WTC11 (cell line): ENCODE data around the gene SMARCA2. TPM values are rescaled to one million over a fixed set of nuclear protein-coding genes. Genes with fewer than 3 reads are reported as not detected.

ENCODE experiments used
- ATAC-seq: fragments of 200-7000 bp; cut with Tn5 transposase; 2 replicates; pipeline ENCODE4 v1.10.0; 2021; ENCODE audit warnings: mild to moderate bottlenecking, moderate library complexity
- CTCF ChIA-PET: fragments of 300-600 bp; sonication (Branson Sonifier 250); formaldehyde crosslinking; loops from one replicate; lab custom pipeline; 2021; ENCODE audit warnings: antibody characterized with exemption; lab: Charles Lee
- POLR2A ChIA-PET: fragments of 350-600 bp; sonication (Branson Sonifier 250); formaldehyde crosslinking; loops from one replicate; lab custom pipeline; 2021; ENCODE audit warnings: antibody characterized with exemption; lab: Charles Lee
- DNase-seq: peaks from one replicate; pipeline ENCODE4 v3.0.0; 2021; ENCODE audit warnings: low spot score
- H3K27ac Mint-ChIP-seq: 2 replicates; pipeline ENCODE4 v1.8.0; 2021; ENCODE audit warnings: mixed read lengths
- H3K27me3 Mint-ChIP-seq: 2 replicates; pipeline ENCODE4 v1.8.0; 2021; ENCODE audit warnings: low read depth, mild to moderate bottlenecking, moderate library complexity, mixed read lengths
- H3K36me3 Mint-ChIP-seq: 2 replicates; pipeline ENCODE4 v1.8.0; 2021; ENCODE audit warnings: mixed read lengths
- H3K4me1 Mint-ChIP-seq: 2 replicates; pipeline ENCODE4 v1.8.0; 2022; ENCODE audit warnings: mixed read lengths
- H3K4me3 Mint-ChIP-seq: 2 replicates; pipeline ENCODE4 v1.8.0; 2021; ENCODE audit warnings: mild to moderate bottlenecking, moderate library complexity, mixed read lengths
- H3K9me3 Mint-ChIP-seq: 2 replicates; pipeline ENCODE4 v1.8.0; 2021; ENCODE audit warnings: mixed read lengths
- ELF4 ChIP-seq: sonication (generic); formaldehyde crosslinking; IDR thresholded peaks from 2 replicates; pipeline ENCODE4 v1.8.1; 2022; ENCODE audit warnings: low read depth, mild to moderate bottlenecking, moderate library complexity, missing genetic modification reagents
- EMX1 ChIP-seq: fragments of 250-450 bp; sonication (Bioruptor Pico); IDR thresholded peaks from 2 replicates; pipeline ENCODE4 v1.8.0; 2021; ENCODE audit warnings: mild to moderate bottlenecking
- ESRRA ChIP-seq: sonication (generic); formaldehyde crosslinking; IDR thresholded peaks from 2 replicates; pipeline ENCODE4 v1.8.1; 2022; ENCODE audit warnings: mild to moderate bottlenecking, missing genetic modification reagents, borderline replicate concordance
- HMGA2 ChIP-seq: fragments of 250-450 bp; sonication (Bioruptor Pico); IDR thresholded peaks from 2 replicates; pipeline ENCODE4 v1.4.0; 2021; ENCODE audit warnings: mild to moderate bottlenecking, moderate library complexity
- HMGXB4 ChIP-seq: sonication (generic); formaldehyde crosslinking; IDR thresholded peaks from 2 replicates; pipeline ENCODE4 v1.8.1; 2023; ENCODE audit warnings: mild to moderate bottlenecking, moderate library complexity, missing genetic modification reagents
- MXD4 ChIP-seq: fragments of 250-450 bp; sonication (Bioruptor Pico); IDR thresholded peaks from 2 replicates; pipeline ENCODE4 v1.8.0; 2021; ENCODE audit warnings: mild to moderate bottlenecking, moderate library complexity, borderline replicate concordance
- RORB ChIP-seq: fragments of 250-450 bp; sonication (Bioruptor Pico); IDR thresholded peaks from 2 replicates; pipeline ENCODE4 v1.9.0; 2021; ENCODE audit warnings: mild to moderate bottlenecking
- SP1 ChIP-seq: sonication (generic); formaldehyde crosslinking; conservative IDR thresholded peaks from 2 replicates; pipeline ENCODE4 v1.8.1; 2022; ENCODE audit warnings: missing genetic modification reagents
- STAT6 ChIP-seq: sonication (generic); formaldehyde crosslinking; conservative IDR thresholded peaks from 2 replicates; pipeline ENCODE4 v1.8.1; 2023; ENCODE audit warnings: mild to moderate bottlenecking, low read depth, missing genetic modification reagents, moderate library complexity
- ZMAT4 ChIP-seq: fragments of 250-450 bp; sonication (Bioruptor Pico); IDR thresholded peaks from 2 replicates; pipeline ENCODE4 v1.9.0; 2021; ENCODE audit warnings: mild to moderate bottlenecking
- ZNF121 ChIP-seq: sonication (generic); formaldehyde crosslinking; IDR thresholded peaks from 2 replicates; pipeline ENCODE4 v1.8.0; 2023; ENCODE audit warnings: missing genetic modification reagents
- ZNF138 ChIP-seq: sonication (generic); formaldehyde crosslinking; conservative IDR thresholded peaks from 2 replicates; pipeline ENCODE4 v1.8.1; 2022; ENCODE audit warnings: mild to moderate bottlenecking, moderate library complexity, missing genetic modification reagents
- ZNF232 ChIP-seq: sonication (generic); formaldehyde crosslinking; IDR thresholded peaks from 2 replicates; pipeline ENCODE4 v1.8.0; 2022; ENCODE audit warnings: mild to moderate bottlenecking, missing genetic modification reagents
- ZNF263 ChIP-seq: sonication (generic); formaldehyde crosslinking; IDR thresholded peaks from 2 replicates; pipeline ENCODE4 v1.8.1; 2022; ENCODE audit warnings: low read depth, mild to moderate bottlenecking, moderate library complexity, missing genetic modification reagents
- ZNF425 ChIP-seq: fragments of 250-450 bp; sonication (Bioruptor Pico); conservative IDR thresholded peaks from 2 replicates; pipeline ENCODE4 v1.9.0; 2021; ENCODE audit warnings: mild to moderate bottlenecking
- total RNA-seq: library from RNA; stranded (reverse); gene quantifications from 3 replicates; pipeline ENCODE4 v1.2.3, GENCODE V29; 2021
- TF ChIP-seq, protein P1 (sequence below): sonication (generic); formaldehyde crosslinking; IDR thresholded peaks from 2 replicates; pipeline ENCODE4 v1.8.0; 2022; ENCODE audit warnings: mild to moderate bottlenecking, missing genetic modification reagents
- TF ChIP-seq, protein P2 (sequence below): fragments of 250-450 bp; sonication (Bioruptor Pico); IDR thresholded peaks from 2 replicates; pipeline ENCODE4 v1.9.0; 2021; ENCODE audit warnings: mild to moderate bottlenecking, borderline replicate concordance
- TF ChIP-seq, protein P3 (sequence below): sonication (generic); formaldehyde crosslinking; conservative IDR thresholded peaks from 2 replicates; pipeline ENCODE4 v1.8.1; 2022; ENCODE audit warnings: mild to moderate bottlenecking, missing genetic modification reagents
- TF ChIP-seq, protein P4 (sequence below): sonication (generic); formaldehyde crosslinking; IDR thresholded peaks from 2 replicates; pipeline ENCODE4 v1.8.1; 2022; ENCODE audit warnings: mild to moderate bottlenecking, missing genetic modification reagents, moderate library complexity, borderline replicate concordance

Gene SMARCA2
- total RNA-seq, 1 experiment from 2014 or later, result 20.3 TPM

- Mint-ChIP-seq H3K9me3 (no peaks in the 10 kb centered on the region), H3K27me3 (no peaks in the 10 kb centered on the region), H3K4me3 (no peak overlapping the region), H3K36me3 (no peaks in the 10 kb centered on the region), H3K27ac (no peak overlapping the region), H3K4me1 (peaks cover 48% of the 10 kb centered on the region)
- no peak for DNase-seq
- CTCF ChIA-PET, result no interaction called here
- TF ChIP-seq ZNF121 (CRISPR knock-in tag) (no peak), RORB (CRISPR knock-in tag) (no peak), MXD4 (CRISPR knock-in tag) (no peak), HMGXB4 (CRISPR knock-in tag) (no peak), ZNF232 (no peak), EMX1 (CRISPR knock-in tag) (no peak), ELF4 (no peak), ZNF425 (CRISPR knock-in tag) (no peak), ZNF138 (no peak), ZMAT4 (CRISPR knock-in tag) (no peak), ZNF263 (CRISPR knock-in tag) (no peak), HMGA2 (no peak), SP1 (CRISPR knock-in tag) (no peak), ESRRA (CRISPR knock-in tag) (no peak), STAT6 (CRISPR knock-in tag) (no peak)
- TF ChIP-seq, protein P1, sequence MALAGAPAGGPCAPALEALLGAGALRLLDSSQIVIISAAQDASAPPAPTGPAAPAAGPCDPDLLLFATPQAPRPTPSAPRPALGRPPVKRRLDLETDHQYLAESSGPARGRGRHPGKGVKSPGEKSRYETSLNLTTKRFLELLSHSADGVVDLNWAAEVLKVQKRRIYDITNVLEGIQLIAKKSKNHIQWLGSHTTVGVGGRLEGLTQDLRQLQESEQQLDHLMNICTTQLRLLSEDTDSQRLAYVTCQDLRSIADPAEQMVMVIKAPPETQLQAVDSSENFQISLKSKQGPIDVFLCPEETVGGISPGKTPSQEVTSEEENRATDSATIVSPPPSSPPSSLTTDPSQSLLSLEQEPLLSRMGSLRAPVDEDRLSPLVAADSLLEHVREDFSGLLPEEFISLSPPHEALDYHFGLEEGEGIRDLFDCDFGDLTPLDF (CRISPR knock-in tag), result no peak
- TF ChIP-seq, protein P2, sequence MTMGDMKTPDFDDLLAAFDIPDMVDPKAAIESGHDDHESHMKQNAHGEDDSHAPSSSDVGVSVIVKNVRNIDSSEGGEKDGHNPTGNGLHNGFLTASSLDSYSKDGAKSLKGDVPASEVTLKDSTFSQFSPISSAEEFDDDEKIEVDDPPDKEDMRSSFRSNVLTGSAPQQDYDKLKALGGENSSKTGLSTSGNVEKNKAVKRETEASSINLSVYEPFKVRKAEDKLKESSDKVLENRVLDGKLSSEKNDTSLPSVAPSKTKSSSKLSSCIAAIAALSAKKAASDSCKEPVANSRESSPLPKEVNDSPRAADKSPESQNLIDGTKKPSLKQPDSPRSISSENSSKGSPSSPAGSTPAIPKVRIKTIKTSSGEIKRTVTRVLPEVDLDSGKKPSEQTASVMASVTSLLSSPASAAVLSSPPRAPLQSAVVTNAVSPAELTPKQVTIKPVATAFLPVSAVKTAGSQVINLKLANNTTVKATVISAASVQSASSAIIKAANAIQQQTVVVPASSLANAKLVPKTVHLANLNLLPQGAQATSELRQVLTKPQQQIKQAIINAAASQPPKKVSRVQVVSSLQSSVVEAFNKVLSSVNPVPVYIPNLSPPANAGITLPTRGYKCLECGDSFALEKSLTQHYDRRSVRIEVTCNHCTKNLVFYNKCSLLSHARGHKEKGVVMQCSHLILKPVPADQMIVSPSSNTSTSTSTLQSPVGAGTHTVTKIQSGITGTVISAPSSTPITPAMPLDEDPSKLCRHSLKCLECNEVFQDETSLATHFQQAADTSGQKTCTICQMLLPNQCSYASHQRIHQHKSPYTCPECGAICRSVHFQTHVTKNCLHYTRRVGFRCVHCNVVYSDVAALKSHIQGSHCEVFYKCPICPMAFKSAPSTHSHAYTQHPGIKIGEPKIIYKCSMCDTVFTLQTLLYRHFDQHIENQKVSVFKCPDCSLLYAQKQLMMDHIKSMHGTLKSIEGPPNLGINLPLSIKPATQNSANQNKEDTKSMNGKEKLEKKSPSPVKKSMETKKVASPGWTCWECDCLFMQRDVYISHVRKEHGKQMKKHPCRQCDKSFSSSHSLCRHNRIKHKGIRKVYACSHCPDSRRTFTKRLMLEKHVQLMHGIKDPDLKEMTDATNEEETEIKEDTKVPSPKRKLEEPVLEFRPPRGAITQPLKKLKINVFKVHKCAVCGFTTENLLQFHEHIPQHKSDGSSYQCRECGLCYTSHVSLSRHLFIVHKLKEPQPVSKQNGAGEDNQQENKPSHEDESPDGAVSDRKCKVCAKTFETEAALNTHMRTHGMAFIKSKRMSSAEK (CRISPR knock-in tag), result no peak
- TF ChIP-seq, protein P3, sequence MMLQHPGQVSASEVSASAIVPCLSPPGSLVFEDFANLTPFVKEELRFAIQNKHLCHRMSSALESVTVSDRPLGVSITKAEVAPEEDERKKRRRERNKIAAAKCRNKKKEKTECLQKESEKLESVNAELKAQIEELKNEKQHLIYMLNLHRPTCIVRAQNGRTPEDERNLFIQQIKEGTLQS (CRISPR knock-in tag), result no peak
- TF ChIP-seq, protein P4, sequence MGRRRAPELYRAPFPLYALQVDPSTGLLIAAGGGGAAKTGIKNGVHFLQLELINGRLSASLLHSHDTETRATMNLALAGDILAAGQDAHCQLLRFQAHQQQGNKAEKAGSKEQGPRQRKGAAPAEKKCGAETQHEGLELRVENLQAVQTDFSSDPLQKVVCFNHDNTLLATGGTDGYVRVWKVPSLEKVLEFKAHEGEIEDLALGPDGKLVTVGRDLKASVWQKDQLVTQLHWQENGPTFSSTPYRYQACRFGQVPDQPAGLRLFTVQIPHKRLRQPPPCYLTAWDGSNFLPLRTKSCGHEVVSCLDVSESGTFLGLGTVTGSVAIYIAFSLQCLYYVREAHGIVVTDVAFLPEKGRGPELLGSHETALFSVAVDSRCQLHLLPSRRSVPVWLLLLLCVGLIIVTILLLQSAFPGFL, result no peak
- no peak for ATAC-seq
- POLR2A ChIA-PET, result no interaction called here
These were observed 149.1 kb downstream of the SMARCA2 start for GRCh38 chr9:2164268-2164667.
